Tibial nerve (tissue), 4 donors: ENCODE measurements around the gene CARD6. TPM values are rescaled to one million over a fixed set of nuclear protein-coding genes. Genes with fewer than 3 reads are reported as not detected.

Experiments
- DNase-seq, 2 donors: peaks; one replicate each; pipeline ENCODE4 v3.0.0-alpha.2; 2019; ENCODE audit warnings: low spot score in 2 of 2
- H3K27ac ChIP-seq, 4 donors: fragments of 200-600 bp; sonication (generic) in 3 of 4; one replicate each; pipeline ENCODE4 v1.5.1; 2017 to 2019; ENCODE audit warnings: mild to moderate bottlenecking in 1 of 4
- H3K27me3 ChIP-seq, 2 donors: fragments of 200-600 bp; sonication (generic) in 1 of 2; one replicate each; pipeline versions ENCODE4 v1.5.1 to v1.6.0; 2017 to 2019
- H3K36me3 ChIP-seq, 3 donors: fragments of 200-600 bp; sonication (generic); one replicate each; pipeline ENCODE4 v1.5.1; 2018 to 2019
- H3K4me1 ChIP-seq, 4 donors: fragments of 200-600 bp; sonication (generic) in 3 of 4; one replicate each; pipeline ENCODE4 v1.5.1; 2017 to 2019
- H3K4me3 ChIP-seq, 4 donors: fragments of 200-600 bp; sonication (generic) in 3 of 4; one replicate each; pipeline ENCODE4 v1.5.1; 2017 to 2019; ENCODE audit warnings: mild to moderate bottlenecking in 1 of 4, moderate library complexity in 1 of 4
- H3K9me3 ChIP-seq, 4 donors: fragments of 200-600 bp; sonication (generic) in 3 of 4; one replicate each; pipeline ENCODE4 v1.5.1; 2017 to 2019
- EP300 ChIP-seq, 2 donors: sonication (generic); formaldehyde crosslinking; IDR thresholded peaks; one replicate each; pipeline ENCODE4 v1.6.1; 2017; ENCODE audit warnings: antibody characterized with exemption in 2 of 2, mild to moderate bottlenecking in 1 of 2
- POLR2A ChIP-seq, 2 donors: fragments of 450-650 bp; IDR thresholded peaks; one replicate each; pipeline ENCODE4 v1.6.1; 2017; ENCODE audit warnings: antibody characterized with exemption in 2 of 2, mild to moderate bottlenecking in 2 of 2, moderate library complexity in 2 of 2
- WGBS, 2 donors: methylation state at CpG; one replicate each; pipeline ENCODE4 v1.1.5; 2018; 5-methylcytosine and 5-hydroxymethylcytosine counted together
- total RNA-seq, 4 donors: library from RNA; depleted of rRNA; stranded (reverse); fragments of >200 nt; gene quantifications; one replicate each; pipeline ENCODE4 v1.1.0, GENCODE V29; 2016
- TF ChIP-seq, protein P1 (sequence below), 5 experiments: fragments of 200-600 bp in 3 of 5; fragments of 450-650 bp in 2 of 5; sonication (generic) in 3 of 5; IDR thresholded peaks; one replicate each; pipeline ENCODE4 v1.5.1; 2016 to 2019; ENCODE audit warnings: antibody characterized with exemption in 5 of 5, mild to moderate bottlenecking in 3 of 5, moderate library complexity in 2 of 5

Gene CARD6
- total RNA-seq, 4 donors from 2014 or later = 7.6 to 16.1 (median 11.3) TPM

DNA sequence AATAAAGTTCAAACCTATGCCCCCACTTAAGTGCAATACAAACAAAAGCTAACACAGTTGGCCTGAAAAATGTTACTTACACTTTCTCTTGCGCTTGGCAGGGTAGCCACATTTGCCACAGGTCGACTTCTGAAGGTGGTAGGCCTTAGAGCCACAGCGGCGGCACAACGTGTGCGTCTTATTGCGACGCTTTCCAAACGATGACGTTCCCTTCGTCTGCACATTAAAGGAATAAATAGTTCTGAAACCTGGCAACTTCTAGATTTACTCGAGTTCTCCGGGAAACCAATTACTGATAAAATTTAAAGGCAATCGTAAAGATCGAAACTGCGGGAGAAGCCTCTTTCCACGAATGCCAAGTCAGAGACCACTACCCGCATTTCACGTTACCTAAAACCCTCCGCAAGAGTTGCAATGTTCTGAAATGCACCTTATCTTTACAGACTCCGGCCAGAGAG is 6.7 kb upstream of the CARD6 start:
- Histone ChIP-seq H3K36me3 (peaks cover 0 to 47% (median 18%) of the 10 kb centered on the region in 3 donors), H3K27me3 (no peaks in the 10 kb centered on the region), H3K4me1 (peaks cover 0 to 32% (median 13%) of the 10 kb centered on the region in 4 donors), H3K9me3 (no peaks in the 10 kb centered on the region), H3K27ac (peak overlapping the region; percentile 84 to 99 (median 96)), H3K4me3 (peak overlapping the region; percentile 51 to 79 (median 56))
- TF ChIP-seq EP300 (IDR thresholded peaks at IDR 0.05) (no peak), POLR2A (IDR thresholded peaks at IDR 0.05) (no peak)
- TF ChIP-seq, protein P1, sequence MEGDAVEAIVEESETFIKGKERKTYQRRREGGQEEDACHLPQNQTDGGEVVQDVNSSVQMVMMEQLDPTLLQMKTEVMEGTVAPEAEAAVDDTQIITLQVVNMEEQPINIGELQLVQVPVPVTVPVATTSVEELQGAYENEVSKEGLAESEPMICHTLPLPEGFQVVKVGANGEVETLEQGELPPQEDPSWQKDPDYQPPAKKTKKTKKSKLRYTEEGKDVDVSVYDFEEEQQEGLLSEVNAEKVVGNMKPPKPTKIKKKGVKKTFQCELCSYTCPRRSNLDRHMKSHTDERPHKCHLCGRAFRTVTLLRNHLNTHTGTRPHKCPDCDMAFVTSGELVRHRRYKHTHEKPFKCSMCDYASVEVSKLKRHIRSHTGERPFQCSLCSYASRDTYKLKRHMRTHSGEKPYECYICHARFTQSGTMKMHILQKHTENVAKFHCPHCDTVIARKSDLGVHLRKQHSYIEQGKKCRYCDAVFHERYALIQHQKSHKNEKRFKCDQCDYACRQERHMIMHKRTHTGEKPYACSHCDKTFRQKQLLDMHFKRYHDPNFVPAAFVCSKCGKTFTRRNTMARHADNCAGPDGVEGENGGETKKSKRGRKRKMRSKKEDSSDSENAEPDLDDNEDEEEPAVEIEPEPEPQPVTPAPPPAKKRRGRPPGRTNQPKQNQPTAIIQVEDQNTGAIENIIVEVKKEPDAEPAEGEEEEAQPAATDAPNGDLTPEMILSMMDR (IDR thresholded peaks at IDR 0.05) = no peak
- WGBS, 2 donors = 1% methylated on average over 21 of the region's 21 CpGs
- peak in 1 of 2 donors; percentile 9 for DNase-seq

DNA sequence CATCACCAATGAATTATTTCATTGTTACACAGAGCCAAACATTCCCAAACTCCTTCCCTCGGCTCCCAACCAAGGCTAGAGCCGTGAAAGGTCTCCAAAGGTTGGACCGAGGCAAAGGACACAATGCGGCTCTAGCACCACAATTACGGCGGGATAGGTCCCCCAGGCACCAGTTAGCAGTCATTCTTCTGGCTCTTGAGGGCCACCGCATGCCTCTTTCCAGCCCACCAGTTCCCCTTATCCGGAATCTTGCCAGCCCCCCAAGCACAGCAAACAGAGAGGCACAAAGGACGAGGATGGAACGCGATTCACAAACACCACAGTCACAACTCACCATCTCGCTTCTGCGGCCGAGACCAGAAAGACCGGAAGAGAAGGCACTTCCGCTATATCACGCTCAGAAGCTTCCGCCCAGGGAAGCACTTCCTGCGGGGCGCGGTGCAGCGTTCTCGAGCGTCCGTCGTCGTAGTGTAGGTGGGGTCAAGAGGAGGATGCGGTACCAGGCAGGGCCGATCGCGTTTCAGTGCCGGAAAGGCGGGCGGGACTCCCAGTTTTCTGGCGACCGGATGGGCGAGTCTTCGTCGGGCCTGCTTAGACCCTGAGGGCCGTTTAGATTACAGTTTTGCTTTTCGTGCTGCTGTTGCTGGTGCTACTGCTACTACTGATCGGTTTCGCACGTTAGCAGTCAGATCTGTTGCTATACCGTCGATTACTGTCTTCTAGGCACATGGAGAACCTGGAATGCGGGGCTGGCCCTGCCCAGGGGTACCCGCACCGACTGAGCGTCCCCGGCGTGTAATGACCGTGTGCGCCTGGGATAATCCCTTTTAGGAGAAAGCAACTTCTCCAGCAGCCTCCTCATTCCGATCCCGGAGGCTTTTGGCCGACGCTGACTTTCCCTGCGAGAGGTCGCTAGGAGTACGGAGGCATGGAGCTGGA is 6.0 kb upstream of the CARD6 start, which contains the start of gene RPL37:
RPL37 (minus strand) TSS at position 374 of the 939 bp plus-strand sequence; CDS start at position 337, 37 bp downstream.
- Histone ChIP-seq H3K9me3 (no peaks in the 10 kb centered on the region), H3K27me3 (no peaks in the 10 kb centered on the region), H3K27ac (peak within 1 kb of the TSS; percentile 84 to 99 (median 96)), H3K4me3 (peak within 1 kb of the TSS; percentile 51 to 79 (median 56)), H3K4me1 (peaks cover 0 to 32% (median 13%) of the 10 kb centered on the region in 4 donors), H3K36me3 (peaks cover 0 to 40% (median 11%) of the 10 kb centered on the region in 3 donors)
- 2 to 5% methylated on average over 45 to 55 of the region's 61 CpGs for WGBS, 2 donors
- peak in 1 of 2 donors; percentile 99 for TF ChIP-seq EP300 (IDR thresholded peaks at IDR 0.05)
- TF ChIP-seq POLR2A (IDR thresholded peaks at IDR 0.05) = peak; percentile 69 to 78
- TF ChIP-seq, protein P1 (IDR thresholded peaks at IDR 0.05) = peak in 1 of 5 experiments; percentile 45
- DNase-seq = peak; percentile 88 to 89

DNA sequence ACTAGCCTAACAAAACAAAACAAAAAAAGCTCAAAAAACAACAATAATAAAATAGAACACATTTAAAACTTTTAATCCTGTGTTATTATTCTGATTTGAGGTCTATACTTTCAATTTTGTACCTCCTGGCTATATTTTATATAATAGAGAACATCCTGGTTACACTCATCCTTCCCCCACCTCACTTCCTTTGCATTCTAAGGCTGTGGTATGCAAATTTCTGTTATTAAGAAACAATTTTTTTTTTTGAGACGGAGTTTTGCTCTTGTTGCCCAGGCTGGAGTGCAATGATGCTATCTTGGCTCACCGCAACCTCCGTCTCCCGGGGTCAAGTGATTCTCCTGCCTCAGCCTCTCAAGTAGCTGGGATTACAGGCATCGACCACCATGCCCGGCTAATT is 3.1 kb upstream of the CARD6 start:
- TF ChIP-seq POLR2A (IDR thresholded peaks at IDR 0.05) (no peak), EP300 (IDR thresholded peaks at IDR 0.05) (no peak)
- TF ChIP-seq, protein P1 (IDR thresholded peaks at IDR 0.05) = no peak
- 91 to 92% methylated on average over 6 of the region's 6 CpGs for WGBS, 2 donors
- H3K4me1 ChIP-seq = peaks cover 0 to 33% (median 15%) of the 10 kb centered on the region in 4 donors
- H3K36me3 ChIP-seq = peaks cover 0 to 12% (median 0%) of the 10 kb centered on the region in 3 donors
- no peak overlapping the region for H3K27ac ChIP-seq
- no peaks in the 10 kb centered on the region for H3K9me3 ChIP-seq
- no peak for DNase-seq
- H3K4me3 ChIP-seq = no peak overlapping the region
- H3K27me3 ChIP-seq = no peaks in the 10 kb centered on the region

DNA sequence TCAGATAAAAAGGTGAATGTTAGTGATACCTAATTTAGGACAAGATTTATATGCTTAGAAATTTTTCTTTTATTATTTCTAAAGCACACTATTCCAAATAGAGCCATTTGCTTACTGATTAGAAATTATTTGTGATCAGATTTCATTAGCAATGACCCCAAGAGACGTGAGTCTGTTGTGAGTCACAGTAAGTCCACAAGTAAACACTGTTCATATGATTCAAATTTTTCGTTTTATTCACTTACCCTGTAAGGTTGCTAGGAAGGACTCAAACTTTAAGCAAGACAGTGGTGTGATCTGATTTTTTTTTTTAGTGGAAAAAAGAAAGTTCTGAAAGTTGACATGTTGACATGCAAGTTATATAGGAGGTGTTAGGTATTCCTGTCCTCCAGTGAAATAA is 1.2 kb downstream of the CARD6 start:
- 52 to 65% methylated on average over 2 of the region's 2 CpGs for WGBS, 2 donors
- H3K4me1 ChIP-seq = peaks cover 0 to 28% (median 4%) of the 10 kb centered on the region in 4 donors
- no peaks in the 10 kb centered on the region for H3K9me3 ChIP-seq
- H3K36me3 ChIP-seq = peaks cover 0 to 20% (median 0%) of the 10 kb centered on the region in 3 donors
- peak overlapping the region in 2 of 4 donors; percentile 71 to 79 for H3K27ac ChIP-seq
- H3K27me3 ChIP-seq = no peaks in the 10 kb centered on the region
- no peak for DNase-seq
- TF ChIP-seq POLR2A (IDR thresholded peaks at IDR 0.05) (no peak), EP300 (IDR thresholded peaks at IDR 0.05) (no peak)
- TF ChIP-seq, protein P1 (IDR thresholded peaks at IDR 0.05) = no peak
- peak overlapping the region in 3 of 4 donors; percentile 24 to 50 (median 35) for H3K4me3 ChIP-seq
